DOHH2 (cell line): ENCODE results near the gene OR5H15.

Experiments used
- H3F3A ChIP-seq: fragments of 200-600 bp; sonication (generic), shearing (Covaris generic); 2 replicates; pipeline ENCODE4 v1.6.0; 2016; ENCODE audit warnings: antibody characterized with exemption, mild to moderate bottlenecking; ENCODE audit not compliant: control insufficient read depth, insufficient read depth
- H3K27ac ChIP-seq: fragments of 200-600 bp; sonication (generic); 2 replicates; pipeline ENCODE4 v1.5.1; 2014; ENCODE audit warnings: low read depth, mild to moderate bottlenecking, low read length, moderate library complexity
- H3K27me3 ChIP-seq: fragments of 200-600 bp; sonication (generic); 2 replicates; pipeline ENCODE4 v1.6.1; 2014; ENCODE audit warnings: mild to moderate bottlenecking, low read length, mixed read lengths; ENCODE audit not compliant: control insufficient read depth
- H3K36me3 ChIP-seq: fragments of 200-600 bp; sonication (generic); 2 replicates; pipeline ENCODE4 v1.6.1; 2014; ENCODE audit warnings: mild to moderate bottlenecking, low read length, moderate library complexity, mixed read lengths; ENCODE audit not compliant: control insufficient read depth
- H3K4me1 ChIP-seq: fragments of 200-600 bp; sonication (generic); 2 replicates; pipeline ENCODE4 v1.6.1; 2014; ENCODE audit warnings: mild to moderate bottlenecking, low read length, mixed read lengths; ENCODE audit not compliant: control insufficient read depth
- H3K4me2 ChIP-seq: fragments of 200-600 bp; sonication (generic); 2 replicates; pipeline ENCODE4 v1.6.0; 2014; ENCODE audit warnings: mild to moderate bottlenecking, low read length, moderate library complexity
- H3K4me3 ChIP-seq: fragments of 200-600 bp; sonication (generic); 2 replicates; pipeline ENCODE4 v1.5.1; 2014; ENCODE audit warnings: mild to moderate bottlenecking, low read length, mixed read lengths
- H3K79me2 ChIP-seq: fragments of 200-600 bp; sonication (generic); 2 replicates; pipeline ENCODE4 v1.6.1; 2014; ENCODE audit warnings: mild to moderate bottlenecking, low read length, mixed read lengths; ENCODE audit not compliant: control insufficient read depth
- H3K9me2 ChIP-seq: fragments of 200-600 bp; sonication (generic); replicated peaks from 2 replicates; pipeline ENCODE4 v1.6.1; 2014; ENCODE audit warnings: mild to moderate bottlenecking, low read length, mixed read lengths; ENCODE audit not compliant: control insufficient read depth
- H3K9me3 ChIP-seq: fragments of 200-600 bp; sonication (generic); 2 replicates; pipeline ENCODE4 v1.6.1; 2014; ENCODE audit warnings: antibody characterized with exemption, low read length, mixed read lengths; ENCODE audit not compliant: control insufficient read depth, insufficient read depth
- H4K20me1 ChIP-seq: fragments of 200-600 bp; sonication (generic); 2 replicates; pipeline ENCODE4 v1.6.0; 2014; ENCODE audit warnings: low read depth, mild to moderate bottlenecking, antibody characterized with exemption, low read length, moderate library complexity; ENCODE audit not compliant: control insufficient read depth, insufficient read depth
- EZH2phosphoT487 ChIP-seq: fragments of 200-600 bp; sonication (generic); IDR thresholded peaks from 2 replicates; pipeline ENCODE4 v1.6.1; 2017; ENCODE audit warnings: borderline replicate concordance, mild to moderate bottlenecking, antibody characterized with exemption, low read length, moderate library complexity, mixed read lengths
- TF ChIP-seq, protein P1 (sequence below): fragments of 200-600 bp; sonication (generic); IDR thresholded peaks from one replicate; pipeline ENCODE4 v1.5.1; 2014; ENCODE audit warnings: antibody characterized with exemption, mild to moderate bottlenecking, low read depth, low read length; ENCODE audit not compliant: poor library complexity, severe bottlenecking

Gene OR5H15

DNA sequence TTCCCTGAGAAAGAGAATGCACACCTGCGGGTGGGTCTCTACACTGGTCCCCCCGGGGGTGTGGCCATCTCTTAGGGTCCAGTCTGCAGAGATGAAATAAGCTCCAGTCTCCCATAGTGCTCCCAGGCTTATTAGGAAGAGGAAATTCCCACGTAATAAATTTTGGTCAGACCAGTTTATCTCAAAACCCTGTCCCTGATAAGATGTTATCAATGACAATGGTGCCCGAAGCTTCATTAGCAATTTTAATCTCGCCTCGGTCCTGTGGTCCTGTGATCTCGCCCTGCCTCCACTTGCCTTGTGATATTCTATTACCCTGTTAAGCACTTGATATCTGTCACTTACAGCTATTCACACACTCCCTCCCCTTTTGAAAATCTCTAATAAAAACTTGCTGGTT lies 46.8 kb downstream of the OR5H15 start:
- Histone ChIP-seq H3F3A (no peaks in the 10 kb centered on the region), H3K36me3 (no peaks in the 10 kb centered on the region), H3K4me1 (no peaks in the 10 kb centered on the region), H3K9me2 (no peaks in the 10 kb centered on the region), H3K4me2 (no peak overlapping the region), H3K4me3 (no peak overlapping the region), H3K9me3 (no peaks in the 10 kb centered on the region), H3K79me2 (no peaks in the 10 kb centered on the region), H3K27ac (no peak overlapping the region), H4K20me1 (no peaks in the 10 kb centered on the region), H3K27me3 (no peaks in the 10 kb centered on the region)
- TF ChIP-seq, protein P1, sequence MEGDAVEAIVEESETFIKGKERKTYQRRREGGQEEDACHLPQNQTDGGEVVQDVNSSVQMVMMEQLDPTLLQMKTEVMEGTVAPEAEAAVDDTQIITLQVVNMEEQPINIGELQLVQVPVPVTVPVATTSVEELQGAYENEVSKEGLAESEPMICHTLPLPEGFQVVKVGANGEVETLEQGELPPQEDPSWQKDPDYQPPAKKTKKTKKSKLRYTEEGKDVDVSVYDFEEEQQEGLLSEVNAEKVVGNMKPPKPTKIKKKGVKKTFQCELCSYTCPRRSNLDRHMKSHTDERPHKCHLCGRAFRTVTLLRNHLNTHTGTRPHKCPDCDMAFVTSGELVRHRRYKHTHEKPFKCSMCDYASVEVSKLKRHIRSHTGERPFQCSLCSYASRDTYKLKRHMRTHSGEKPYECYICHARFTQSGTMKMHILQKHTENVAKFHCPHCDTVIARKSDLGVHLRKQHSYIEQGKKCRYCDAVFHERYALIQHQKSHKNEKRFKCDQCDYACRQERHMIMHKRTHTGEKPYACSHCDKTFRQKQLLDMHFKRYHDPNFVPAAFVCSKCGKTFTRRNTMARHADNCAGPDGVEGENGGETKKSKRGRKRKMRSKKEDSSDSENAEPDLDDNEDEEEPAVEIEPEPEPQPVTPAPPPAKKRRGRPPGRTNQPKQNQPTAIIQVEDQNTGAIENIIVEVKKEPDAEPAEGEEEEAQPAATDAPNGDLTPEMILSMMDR: no peak
- TF ChIP-seq EZH2phosphoT487: no peak

DNA sequence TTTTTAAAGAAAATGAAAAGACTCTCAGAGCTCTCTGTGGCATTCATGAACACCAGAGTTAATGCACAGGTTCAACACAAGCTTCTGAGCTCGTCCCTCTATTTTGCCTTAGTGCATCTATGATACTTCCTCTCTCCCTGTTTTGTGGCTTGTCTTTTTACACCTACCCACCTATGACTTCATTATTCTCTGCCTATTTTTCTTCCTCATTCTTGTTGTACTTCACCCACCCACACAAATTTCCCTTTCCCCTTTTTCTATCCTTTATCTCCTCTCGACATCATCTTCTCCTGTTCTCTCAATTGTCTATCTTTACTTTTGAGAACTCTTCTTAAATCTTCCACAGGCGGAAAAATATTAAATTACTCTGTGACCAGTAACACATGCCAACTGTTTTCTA lies 48.6 kb downstream of the OR5H15 start:
- no peak overlapping the region for H3K4me2 ChIP-seq
- no peak for TF ChIP-seq EZH2phosphoT487
- TF ChIP-seq, protein P1: no peak
- no peak overlapping the region for H3K4me3 ChIP-seq
- no peaks in the 10 kb centered on the region for H3K27me3 ChIP-seq
- H3K4me1 ChIP-seq: no peaks in the 10 kb centered on the region
- no peaks in the 10 kb centered on the region for H3K9me2 ChIP-seq
- H3F3A ChIP-seq: no peaks in the 10 kb centered on the region
- H3K36me3 ChIP-seq: no peaks in the 10 kb centered on the region
- H3K27ac ChIP-seq: no peak overlapping the region
- no peaks in the 10 kb centered on the region for H3K9me3 ChIP-seq
- H4K20me1 ChIP-seq: no peaks in the 10 kb centered on the region
- no peaks in the 10 kb centered on the region for H3K79me2 ChIP-seq
